WTC11 (cell line): ENCODE data around the gene COL21A1. TPM values are rescaled to one million over a fixed set of nuclear protein-coding genes. Genes with fewer than 3 reads are reported as not detected.

ENCODE experiments used
- ATAC-seq: fragments of 200-7000 bp; cut with Tn5 transposase; 2 replicates; pipeline ENCODE4 v1.10.0; 2021; ENCODE audit warnings: mild to moderate bottlenecking, moderate library complexity
- Bru-seq: library from RNA; stranded (reverse); fragments of 400-500 nt; gene quantifications from one replicate; lab custom pipeline; 2021; lab: Mats Ljungman, UMichigan
- CTCF ChIA-PET: fragments of 300-600 bp; sonication (Branson Sonifier 250); formaldehyde crosslinking; loops from one replicate; lab custom pipeline; 2021; ENCODE audit warnings: antibody characterized with exemption; lab: Charles Lee
- POLR2A ChIA-PET: fragments of 350-600 bp; sonication (Branson Sonifier 250); formaldehyde crosslinking; loops from one replicate; lab custom pipeline; 2021; ENCODE audit warnings: antibody characterized with exemption; lab: Charles Lee
- DNase-seq: peaks from one replicate; pipeline ENCODE4 v3.0.0; 2021; ENCODE audit warnings: low spot score
- H3K27ac Mint-ChIP-seq: 2 replicates; pipeline ENCODE4 v1.8.0; 2021; ENCODE audit warnings: mixed read lengths
- H3K27me3 Mint-ChIP-seq: 2 replicates; pipeline ENCODE4 v1.8.0; 2021; ENCODE audit warnings: low read depth, mild to moderate bottlenecking, moderate library complexity, mixed read lengths
- H3K36me3 Mint-ChIP-seq: 2 replicates; pipeline ENCODE4 v1.8.0; 2021; ENCODE audit warnings: mixed read lengths
- H3K4me1 Mint-ChIP-seq: 2 replicates; pipeline ENCODE4 v1.8.0; 2022; ENCODE audit warnings: mixed read lengths
- H3K4me3 Mint-ChIP-seq: 2 replicates; pipeline ENCODE4 v1.8.0; 2021; ENCODE audit warnings: mild to moderate bottlenecking, moderate library complexity, mixed read lengths
- H3K9me3 Mint-ChIP-seq: 2 replicates; pipeline ENCODE4 v1.8.0; 2021; ENCODE audit warnings: mixed read lengths
- AFF4 ChIP-seq: sonication (generic); formaldehyde crosslinking; IDR thresholded peaks from 2 replicates; pipeline ENCODE4 v1.8.1; 2023; ENCODE audit warnings: mild to moderate bottlenecking, missing genetic modification reagents, borderline replicate concordance
- CREB1 ChIP-seq: sonication (generic); formaldehyde crosslinking; IDR thresholded peaks from 2 replicates; pipeline ENCODE4 v1.8.0; 2023; ENCODE audit warnings: mild to moderate bottlenecking, missing genetic modification reagents
- CTCF ChIP-seq: fragments of 200-600 bp; IDR thresholded peaks from 2 replicates; pipeline ENCODE4 v1.8.0; 2022; ENCODE audit warnings: antibody characterized with exemption
- E2F5 ChIP-seq: sonication (generic); formaldehyde crosslinking; IDR thresholded peaks from 2 replicates; pipeline ENCODE4 v1.8.1; 2022; ENCODE audit warnings: mild to moderate bottlenecking, moderate library complexity, missing genetic modification reagents
- ESRRA ChIP-seq: sonication (generic); formaldehyde crosslinking; IDR thresholded peaks from 2 replicates; pipeline ENCODE4 v1.8.1; 2022; ENCODE audit warnings: mild to moderate bottlenecking, missing genetic modification reagents, borderline replicate concordance
- FOXK1 ChIP-seq: sonication (generic); formaldehyde crosslinking; IDR thresholded peaks from 2 replicates; pipeline ENCODE4 v1.8.0; 2022; ENCODE audit warnings: mild to moderate bottlenecking, moderate library complexity, missing genetic modification reagents
- HMGA2 ChIP-seq: fragments of 250-450 bp; sonication (Bioruptor Pico); IDR thresholded peaks from 2 replicates; pipeline ENCODE4 v1.4.0; 2021; ENCODE audit warnings: mild to moderate bottlenecking, moderate library complexity
- NR2C2 ChIP-seq: sonication (generic); formaldehyde crosslinking; IDR thresholded peaks from 2 replicates; pipeline ENCODE4 v1.8.0; 2022; ENCODE audit warnings: mild to moderate bottlenecking, missing genetic modification reagents
- NR3C1 ChIP-seq: sonication (generic); formaldehyde crosslinking; conservative IDR thresholded peaks from 2 replicates; pipeline ENCODE4 v1.8.1; 2023; ENCODE audit warnings: low read depth, mild to moderate bottlenecking, missing genetic modification reagents
- STAT6 ChIP-seq: sonication (generic); formaldehyde crosslinking; conservative IDR thresholded peaks from 2 replicates; pipeline ENCODE4 v1.8.1; 2023; ENCODE audit warnings: mild to moderate bottlenecking, low read depth, missing genetic modification reagents, moderate library complexity
- TEAD1 ChIP-seq: sonication (generic); formaldehyde crosslinking; IDR thresholded peaks from 2 replicates; pipeline ENCODE4 v1.8.0; 2022; ENCODE audit warnings: mild to moderate bottlenecking, missing genetic modification reagents
- USF1 ChIP-seq: sonication (generic); formaldehyde crosslinking; IDR thresholded peaks from 2 replicates; pipeline ENCODE4 v1.8.0; 2022; ENCODE audit warnings: mild to moderate bottlenecking, missing genetic modification reagents
- ZBTB43 ChIP-seq: sonication (generic); formaldehyde crosslinking; IDR thresholded peaks from 2 replicates; pipeline ENCODE4 v1.8.1; 2023; ENCODE audit warnings: mild to moderate bottlenecking, missing genetic modification reagents
- ZNF281 ChIP-seq: sonication (generic); formaldehyde crosslinking; IDR thresholded peaks from 2 replicates; pipeline ENCODE4 v1.8.0; 2023; ENCODE audit warnings: mild to moderate bottlenecking, missing genetic modification reagents
- ZNF423 ChIP-seq: fragments of 250-450 bp; sonication (Bioruptor Pico); IDR thresholded peaks from 2 replicates; pipeline ENCODE4 v2.1.2; 2022; ENCODE audit warnings: mild to moderate bottlenecking, moderate library complexity
- ZNF425 ChIP-seq: fragments of 250-450 bp; sonication (Bioruptor Pico); conservative IDR thresholded peaks from 2 replicates; pipeline ENCODE4 v1.9.0; 2021; ENCODE audit warnings: mild to moderate bottlenecking
- ZNF671 ChIP-seq: fragments of 250-450 bp; sonication (Bioruptor Pico); IDR thresholded peaks from 2 replicates; pipeline ENCODE4 v1.8.0; 2021; ENCODE audit warnings: mild to moderate bottlenecking
- long read RNA-seq, 3 experiments: library from RNA in 1 of 3; library from capped mRNA in 1 of 3; library from polyadenylated mRNA in 1 of 3; unstranded in 2 of 3; stranded (forward) in 1 of 3; transcript quantifications; one replicate each; pipeline ENCODE4 v2.0.0, GENCODE V29; 2021
- total RNA-seq: library from RNA; stranded (reverse); gene quantifications from 3 replicates; pipeline ENCODE4 v1.2.3, GENCODE V29; 2021

The COL21A1 gene
- total RNA-seq (4.4 to 5.5 TPM (median 4.4 TPM) in 3 replicates), Bru-seq, nascent RNA (percentile 41 among the genes with signal in this experiment)
- long read RNA-seq, experiment 1, partial matches to known transcripts = 3 of 7 reads
- long read RNA-seq, experiment 1, other reads (novel, unspliced or antisense) = 4 of 7 reads
- long read RNA-seq, experiment 2, partial matches to known transcripts = 2 of 7 reads
- long read RNA-seq, experiment 2, other reads (novel, unspliced or antisense) = 4 of 7 reads
- long read RNA-seq, experiment 3, partial matches to known transcripts = 2 of 3 reads
- long read RNA-seq, experiment 3, other reads (novel, unspliced or antisense) = 0 of 3 reads

- Mint-ChIP-seq H3K9me3 (no peaks in the 10 kb centered on the region), H3K36me3 (no peaks in the 10 kb centered on the region), H3K27ac (peak within 1 kb of the TSS; percentile 99), H3K4me3 (peak within 1 kb of the TSS; percentile 93), H3K27me3 (no peaks in the 10 kb centered on the region; the same call in 1 of the 2 replicates), H3K4me1 (peaks cover 63% of the 10 kb centered on the region)
- ChIA-PET CTCF (interaction anchor here (0.6 to 1.8 kb wide), 16 partner anchors 8 to 801 kb away, joined by 3 to 13 read pairs (median 4); no protein-coding TSS in a partner anchor), POLR2A (interaction anchor here (0.6 to 1.3 kb wide), 3 partner anchors 9 to 295 kb away, joined by 3 to 5 read pairs (median 3); no protein-coding TSS in a partner anchor)
- DNase-seq (peak; percentile 91), ATAC-seq (peak; percentile 92)
- TF ChIP-seq ESRRA (CRISPR knock-in tag) (no peak), AFF4 (CRISPR knock-in tag) (no peak; the same call in 1 of the 2 replicates), CREB1 (0 out of 2 replicates have a peak, but pooled peaks have one; percentile 35), ZNF281 (CRISPR knock-in tag) (0 out of 2 replicates have a peak, but pooled peaks have one; percentile 35), FOXK1 (CRISPR knock-in tag) (0 out of 2 replicates have a peak, but pooled peaks have one; percentile 23), ZNF423 (peak; percentile 90), NR2C2 (CRISPR knock-in tag) (no peak), STAT6 (CRISPR knock-in tag) (no peak), NR3C1 (CRISPR knock-in tag) (no peak), ZNF671 (CRISPR knock-in tag) (no peak), ZBTB43 (CRISPR knock-in tag) (no peak), TEAD1 (CRISPR knock-in tag) (peak; percentile 90; the same call in 1 of the 2 replicates), USF1 (CRISPR knock-in tag) (peak; percentile 25; the same call in 1 of the 2 replicates), CTCF (no peak), E2F5 (CRISPR knock-in tag) (no peak), ZNF425 (CRISPR knock-in tag) (no peak), HMGA2 (CRISPR knock-in tag) (no peak)
These were observed at the start of gene COL21A1 for GRCh38 chr6:56246881-56247653. TSS of gene COL21A1 (minus strand) at chr6:56247580. CDS start at chr6:56182618, 64,962 bp downstream.
